DMS153 treated with DMSO at 0.1 percent for 48 hours (cell line): Measurements from ENCODE around the gene CACNA2D3.
"Not testable (repeated sequence)": the region's sequence is repeated elsewhere in the genome, so short reads cannot be mapped to it uniquely, and the experiment has no call there.

Experiments
- DNase-seq: peaks from one replicate; lab custom pipeline; 2025; ENCODE audit not compliant: unreplicated experiment; lab: John Stamatoyannopoulos, UW

The CACNA2D3 gene

DNA sequence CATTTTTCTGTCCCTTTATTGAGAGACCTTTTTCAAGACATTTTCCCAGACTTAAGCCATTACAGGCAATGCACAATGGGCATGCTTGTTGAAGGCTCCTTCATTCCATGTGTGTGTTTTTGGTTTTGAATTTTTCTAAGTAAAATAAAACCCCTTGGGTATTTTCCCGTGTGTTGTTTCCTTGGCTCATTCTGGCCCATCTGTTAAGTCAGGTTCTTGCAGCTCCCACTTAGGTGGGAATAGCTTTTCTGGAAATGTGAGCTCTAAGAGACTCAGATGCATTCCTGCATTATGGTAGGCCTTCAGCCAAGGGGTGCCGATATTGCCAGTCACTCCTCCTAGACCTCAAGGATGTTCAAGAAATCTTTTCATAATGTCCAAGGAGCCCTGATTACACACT is 314.9 kb downstream of the CACNA2D3 start:
- DNase-seq: no peak

- no peak for DNase-seq
Observed at GRCh38 chr3:54443561-54444161, 321.3 kb downstream of the CACNA2D3 start.

DNA sequence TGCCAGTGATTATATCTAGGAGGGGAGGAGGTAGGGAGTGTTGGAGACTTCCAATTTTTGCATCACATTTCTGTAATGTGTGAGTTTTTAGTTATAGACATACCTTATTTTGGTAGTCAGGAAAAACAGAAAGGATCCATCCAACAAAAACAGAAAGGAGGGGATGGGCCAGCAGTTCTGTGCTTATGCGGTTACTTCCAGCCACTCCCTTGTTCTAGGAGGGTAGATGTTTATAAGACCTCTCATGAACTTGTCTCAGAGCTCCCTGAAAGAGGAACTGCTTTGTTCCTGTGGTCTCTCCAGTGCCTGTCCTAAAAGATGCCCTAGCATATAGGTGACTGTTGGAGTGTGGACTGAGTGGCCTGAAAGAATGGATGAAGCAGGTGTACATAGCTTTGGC is 323.3 kb downstream of the CACNA2D3 start:
- DNase-seq: no peak

- DNase-seq: no peak
Observed at GRCh38 chr3:54447427-54447826, 325.1 kb downstream of the CACNA2D3 start.

GRCh38 chr3:54454806-54455205 is 332.5 kb downstream of the CACNA2D3 start:
- DNase-seq: no peak

DNA sequence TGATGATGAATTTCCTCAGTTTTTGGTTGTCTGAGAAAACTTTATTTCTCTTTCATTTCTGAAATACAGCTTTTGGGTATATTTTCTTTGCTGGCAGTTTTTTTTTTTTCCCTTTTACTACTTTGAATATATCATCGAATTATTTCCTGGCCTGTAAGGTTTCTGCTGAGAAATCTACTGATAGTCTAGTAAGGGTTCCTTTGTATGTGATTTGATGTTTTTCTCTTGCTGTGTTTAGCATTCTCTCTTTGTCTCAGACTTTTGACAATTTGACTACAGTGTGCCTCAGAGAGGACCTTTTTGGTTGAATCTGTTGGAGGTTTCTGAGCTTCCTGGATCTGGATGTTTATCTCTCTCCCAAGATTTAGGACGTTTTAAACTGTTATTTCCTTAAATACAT is 336.0 kb downstream of the CACNA2D3 start:
- no peak for DNase-seq

DNA sequence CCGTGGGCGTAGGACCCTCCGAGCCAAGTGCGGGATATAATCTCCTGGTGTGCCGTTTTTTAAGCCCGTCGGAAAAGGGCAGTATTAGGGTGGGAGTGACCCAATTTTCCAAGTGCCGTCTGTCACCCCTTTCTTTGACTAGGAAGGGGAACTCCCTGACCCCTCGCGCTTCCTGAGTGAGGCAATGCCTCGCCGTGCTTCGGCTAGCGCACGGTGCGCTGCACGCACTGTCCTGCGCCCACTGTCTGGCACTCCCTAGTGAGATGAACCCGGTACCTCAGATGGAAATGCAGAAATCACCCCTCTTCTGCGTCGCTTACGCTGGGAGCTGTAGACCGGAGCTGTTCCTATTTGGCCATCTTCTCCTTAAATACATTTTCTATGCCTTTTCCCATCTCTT is 342.2 kb downstream of the CACNA2D3 start:
- DNase-seq: not testable (repeated sequence)

GRCh38 chr3:54476891-54477290 is 354.5 kb downstream of the CACNA2D3 start:
- no peak for DNase-seq

DNA sequence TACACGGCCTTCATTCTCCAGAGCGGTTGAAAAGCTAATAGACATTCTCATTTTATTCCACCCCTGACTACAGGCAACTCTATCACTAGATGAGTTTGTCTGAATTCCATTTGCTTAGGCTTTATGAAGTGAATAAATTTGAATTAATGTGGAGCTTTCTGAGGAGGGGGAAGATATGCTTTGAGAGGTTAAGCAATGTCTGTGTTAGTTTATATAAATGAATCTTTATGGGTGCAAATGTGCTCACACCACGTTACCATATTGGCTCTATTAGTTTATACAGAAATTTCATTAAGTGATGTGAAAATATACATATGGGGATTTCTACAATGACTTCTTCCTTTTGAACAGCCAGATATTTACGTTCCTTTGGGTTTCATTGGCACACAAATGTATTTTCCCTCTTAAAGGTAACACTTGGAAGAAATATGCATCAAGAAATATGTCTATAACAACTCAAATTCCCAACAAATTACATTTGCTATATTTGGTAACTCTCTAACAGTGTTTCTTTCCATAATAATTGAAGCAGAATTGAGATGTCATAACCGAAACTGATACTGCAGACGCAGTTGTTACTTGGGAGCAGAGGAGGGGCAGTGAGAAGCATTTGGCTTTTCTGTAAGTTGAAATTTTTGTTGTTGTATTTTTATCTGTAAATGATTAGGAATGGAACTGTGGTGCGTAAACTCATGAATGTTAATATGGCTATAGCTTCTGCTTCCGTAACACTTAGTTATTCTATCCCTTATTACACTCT is 359.4 kb downstream of the CACNA2D3 start:
- DNase-seq: no peak

- DNase-seq: no peak
Observed at GRCh38 chr3:54484334-54484733, 362.0 kb downstream of the CACNA2D3 start.

- no peak for DNase-seq
Observed at GRCh38 chr3:54486317-54486716, 364.0 kb downstream of the CACNA2D3 start.

DNA sequence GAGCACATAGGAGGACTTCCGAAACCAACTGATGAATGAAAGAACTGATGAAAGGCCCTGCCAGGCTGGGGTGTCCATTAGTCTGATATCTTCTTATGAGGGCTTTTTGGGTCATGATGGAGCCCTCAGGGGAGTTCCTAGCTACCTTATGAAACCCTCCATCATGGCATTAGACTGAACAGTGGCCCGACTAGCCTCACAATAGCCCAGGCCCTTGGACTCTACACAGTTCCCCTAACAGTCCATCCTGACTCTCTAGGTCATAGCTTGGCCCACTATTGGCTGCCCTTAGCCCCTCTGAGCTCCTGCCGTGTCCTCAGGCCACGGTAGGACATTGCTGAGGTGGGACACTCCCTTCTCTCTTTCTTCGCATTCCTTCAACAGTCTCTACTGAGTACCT is 365.9 kb downstream of the CACNA2D3 start:
- DNase-seq: no peak

GRCh38 chr3:54494209-54494608 is 371.9 kb downstream of the CACNA2D3 start:
- DNase-seq: no peak

- no peak for DNase-seq
Observed at GRCh38 chr3:54506603-54507002, 384.3 kb downstream of the CACNA2D3 start.

DNA sequence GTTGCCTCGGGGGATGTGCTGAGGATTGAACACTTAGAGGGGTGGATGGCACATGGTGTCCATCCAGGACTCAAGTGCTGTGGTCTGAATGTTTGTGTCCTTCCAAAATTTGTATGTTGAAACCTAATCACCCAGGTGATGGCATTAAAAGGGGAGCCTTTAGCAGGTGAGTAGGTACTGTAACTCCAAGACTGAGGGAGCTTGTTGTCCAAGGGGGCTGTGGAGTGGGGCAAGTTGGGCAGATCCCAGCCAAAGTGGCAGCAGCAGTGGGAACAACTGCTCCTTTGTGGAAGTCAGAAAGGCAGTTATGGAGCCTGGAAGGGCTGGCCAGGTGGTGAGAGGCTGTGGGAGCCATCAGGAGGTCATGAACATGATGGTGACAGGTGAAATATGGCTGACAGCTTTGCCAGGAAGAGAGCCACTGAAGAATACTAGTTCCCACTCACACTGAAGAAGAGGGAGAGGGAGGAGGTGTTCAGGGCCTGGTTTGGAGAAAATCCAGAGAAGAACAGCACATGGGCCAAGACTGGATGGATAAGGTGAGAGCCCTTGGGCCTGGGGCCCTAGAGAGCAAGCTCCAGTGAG is 385.6 kb downstream of the CACNA2D3 start:
- DNase-seq: no peak

DNA sequence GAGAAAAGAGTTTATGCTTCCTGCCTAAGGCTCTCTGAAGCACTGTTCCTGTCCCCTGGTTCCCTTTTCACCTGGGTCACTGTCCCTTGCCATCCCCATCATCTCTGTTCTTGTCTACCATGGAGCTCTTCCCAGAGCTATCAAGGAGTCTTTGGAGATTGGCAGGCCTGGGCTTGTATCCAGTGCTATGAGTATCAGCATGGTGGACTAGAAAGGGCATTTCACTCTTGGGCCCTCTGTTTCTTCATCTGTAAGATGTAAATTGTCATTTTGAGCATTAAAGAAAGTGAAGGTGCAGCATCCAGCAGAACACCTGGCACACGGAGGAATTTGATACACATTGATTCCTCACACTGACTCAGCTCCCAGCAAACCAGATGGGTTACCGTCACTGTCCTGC is 388.2 kb downstream of the CACNA2D3 start:
- no peak for DNase-seq

- no peak for DNase-seq
Observed at GRCh38 chr3:54511766-54512365, 389.5 kb downstream of the CACNA2D3 start.

GRCh38 chr3:54514006-54514405 is 391.7 kb downstream of the CACNA2D3 start:
- no peak for DNase-seq

GRCh38 chr3:54514416-54514815 is 392.1 kb downstream of the CACNA2D3 start:
- no peak for DNase-seq

DNA sequence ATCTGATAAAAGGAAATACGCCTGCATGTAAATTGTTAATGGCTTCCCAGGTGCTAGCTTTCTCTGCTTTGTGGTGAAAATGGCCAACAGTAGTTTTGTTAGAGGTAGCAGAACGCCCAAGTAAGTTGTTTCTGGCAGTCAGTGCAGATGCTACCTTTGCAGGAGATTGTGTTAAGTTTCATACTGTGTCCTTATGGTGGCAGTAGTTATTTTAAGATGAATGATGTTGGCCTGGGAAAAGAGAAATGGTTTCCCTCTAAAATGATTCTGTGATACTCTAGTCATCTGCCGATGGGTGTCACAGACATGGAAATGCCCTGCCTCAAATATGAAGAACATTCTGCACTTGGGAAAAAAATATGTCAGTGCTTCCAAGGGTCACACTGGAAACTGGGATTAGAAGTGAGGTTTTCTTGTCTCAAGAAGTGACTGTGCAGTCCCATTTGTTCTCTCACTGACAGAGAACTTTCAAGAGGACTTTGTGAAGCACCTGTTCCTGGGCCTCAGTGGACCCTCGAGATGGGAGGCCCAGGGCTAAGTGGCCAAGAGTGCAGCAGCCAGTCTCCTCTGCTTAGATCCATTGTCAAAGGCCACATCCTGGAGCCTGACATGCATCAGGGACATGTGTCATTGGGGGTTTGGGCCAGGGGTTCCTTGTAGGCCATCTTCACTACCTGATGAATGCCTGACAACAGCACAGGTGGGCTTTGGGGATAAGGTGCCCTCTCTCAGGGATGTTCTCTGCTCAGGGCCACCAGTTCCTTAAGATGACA is 393.3 kb downstream of the CACNA2D3 start:
- DNase-seq: no peak

GRCh38 chr3:54517424-54517823 is 395.1 kb downstream of the CACNA2D3 start:
- DNase-seq: no peak
